ENCODE results near the gene SSBP3. TPM values are rescaled to one million over a fixed set of nuclear protein-coding genes. Genes with fewer than 3 reads are reported as not detected.

The SSBP3 gene
- total and polyA plus RNA-seq, 2 of the 13 experiments (the other 11 are each of a cell fraction or from before 2014, with no cell fraction given), result 8.5 to 17.6 TPM

GRCh38 chr1:54325284-54325683, 80.9 kb downstream of the SSBP3 start:
- in situ Hi-C loops (cut with HindIII; ENCODE audit: extremely low pct_ligation_motif_present, low pct_unique_long_range_greater_than_20kb) (no loop called here), intact Hi-C loops (cut with micrococcal nuclease; ENCODE audit: unreplicated experiment) (no loop called here)
- no peaks in the 10 kb centered on the region for H3K27me3 ChIP-seq (ENCODE audit: control insufficient read depth in 1 of 2, insufficient read depth in 2 of 2, low read length in 2 of 2)
- H2AFZ ChIP-seq (ENCODE audit: low read length), result no peak overlapping the region
- ChIA-PET CTCF (ENCODE audit: low intra/inter-chr PET ratio, low total read pairs) (no interaction called here), POLR2A (no interaction called here)
- 0 out of 2 replicates have a peak, but pooled peaks cover 5% of the 10 kb centered on the region for H4K20me1 ChIP-seq (ENCODE audit: insufficient read depth, low read length)
- WGBS (ENCODE audit: low lambda C conversion rate), result 97% methylated on average over 2 of the region's 2 CpGs
- TF ChIP-seq MXI1 (IDR thresholded peaks at IDR 0.05; ENCODE audit: borderline replicate concordance, low read depth, low read length) (no peak), TSC22D2 (CRISPR knock-in tag; IDR thresholded peaks at IDR 0.05; ENCODE audit: borderline replicate concordance) (no peak), TBP (CRISPR knock-in tag; IDR thresholded peaks at IDR 0.05) (no peak), ZNF768 (CRISPR knock-in tag; IDR thresholded peaks at IDR 0.05) (no peak), ZNF468 (CRISPR knock-in tag; IDR thresholded peaks at IDR 0.05) (no peak), ZNF24 (IDR thresholded peaks at IDR 0.05) (no peak), RFX1 (IDR thresholded peaks at IDR 0.05) (no peak), ZNF691 (CRISPR knock-in tag; IDR thresholded peaks at IDR 0.05; ENCODE audit: borderline replicate concordance, low read depth) (no peak), MTF2 (CRISPR knock-in tag; IDR thresholded peaks at IDR 0.05; ENCODE audit: borderline replicate concordance) (no peak), ZFP37 (CRISPR knock-in tag; IDR thresholded peaks at IDR 0.05; ENCODE audit: borderline replicate concordance) (no peak), CBFB (CRISPR knock-in tag; IDR thresholded peaks at IDR 0.05) (no peak), SATB2 (CRISPR knock-in tag; IDR thresholded peaks at IDR 0.05) (no peak)
- TF ChIP-seq, protein P1, sequence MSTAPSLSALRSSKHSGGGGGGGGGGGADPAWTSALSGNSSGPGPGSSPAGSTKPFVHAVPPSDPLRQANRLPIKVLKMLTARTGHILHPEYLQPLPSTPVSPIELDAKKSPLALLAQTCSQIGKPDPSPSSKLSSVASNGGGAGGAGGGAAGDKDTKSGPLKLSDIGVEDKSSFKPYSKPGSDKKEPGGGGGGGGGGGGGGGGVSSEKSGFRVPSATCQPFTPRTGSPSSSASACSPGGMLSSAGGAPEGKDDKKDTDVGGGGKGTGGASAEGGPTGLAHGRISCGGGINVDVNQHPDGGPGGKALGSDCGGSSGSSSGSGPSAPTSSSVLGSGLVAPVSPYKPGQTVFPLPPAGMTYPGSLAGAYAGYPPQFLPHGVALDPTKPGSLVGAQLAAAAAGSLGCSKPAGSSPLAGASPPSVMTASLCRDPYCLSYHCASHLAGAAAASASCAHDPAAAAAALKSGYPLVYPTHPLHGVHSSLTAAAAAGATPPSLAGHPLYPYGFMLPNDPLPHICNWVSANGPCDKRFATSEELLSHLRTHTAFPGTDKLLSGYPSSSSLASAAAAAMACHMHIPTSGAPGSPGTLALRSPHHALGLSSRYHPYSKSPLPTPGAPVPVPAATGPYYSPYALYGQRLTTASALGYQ (CRISPR knock-in tag; IDR thresholded peaks at IDR 0.05), result no peak
- no peak overlapping the region for H3K27ac ChIP-seq (ENCODE audit: extremely low read length, insufficient read depth, low read length)
- ATAC-seq (no peak), DNase-seq (ENCODE audit: low spot score) (no peak), FAIRE-seq (no peak)
- no TSS peak for BruUV-seq (replicated peaks)
- H3K79me2 ChIP-seq (ENCODE audit: insufficient read depth, low read length), result peaks cover 13% of the 10 kb centered on the region
- no peak overlapping the region for H3K4me2 ChIP-seq (ENCODE audit: low read depth, low read length)
- no peak overlapping the region for H3K4me3 ChIP-seq (replicated peaks in 1 of 3; ENCODE audit: insufficient read depth in 1 of 3, low read depth in 2 of 3, low read length in 3 of 3)
- H3K9me3 ChIP-seq (ENCODE audit: low read length), result no peaks in the 10 kb centered on the region
- H3K36me3 ChIP-seq (replicated peaks in 1 of 2; ENCODE audit: control insufficient read depth in 1 of 2, insufficient read depth in 2 of 2, low read length in 2 of 2), result 0 out of 5 replicates have a peak, but pooled peaks cover 0 to 3% of the 10 kb centered on the region in 2 experiments
- H3K9ac ChIP-seq (ENCODE audit: insufficient read depth, low read depth, low read length), result no peak overlapping the region
- peaks cover 34% of the 10 kb centered on the region for H3K4me1 ChIP-seq (ENCODE audit: insufficient read depth, low read length)
